ENCODE data around the gene ZBTB39.
"Not testable (repeated sequence)": the region's sequence is repeated elsewhere in the genome, so short reads cannot be mapped to it uniquely, and the experiment has no call there.

ZBTB39 gene

DNA sequence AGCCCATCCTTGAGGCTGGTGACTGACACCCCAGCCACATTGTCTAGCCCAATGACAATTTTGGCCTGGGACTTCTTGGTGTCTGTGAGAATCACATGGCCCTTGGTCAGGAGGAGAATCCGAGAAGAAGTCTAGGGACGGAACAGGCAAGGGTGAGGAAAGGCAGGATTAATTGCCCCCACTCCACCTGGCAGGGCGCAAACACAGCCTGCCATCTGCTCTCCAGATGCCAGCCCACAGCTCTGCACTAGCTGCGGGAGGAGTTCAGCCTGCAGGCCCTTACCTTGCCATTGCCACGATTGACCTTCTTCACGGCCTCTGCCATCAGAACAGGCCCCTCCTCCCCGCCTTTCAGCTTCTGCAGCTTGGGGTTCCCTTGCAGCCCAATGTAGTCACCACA, 23.1 kb upstream of the ZBTB39 start:
- no peak for DNase-seq

DNA sequence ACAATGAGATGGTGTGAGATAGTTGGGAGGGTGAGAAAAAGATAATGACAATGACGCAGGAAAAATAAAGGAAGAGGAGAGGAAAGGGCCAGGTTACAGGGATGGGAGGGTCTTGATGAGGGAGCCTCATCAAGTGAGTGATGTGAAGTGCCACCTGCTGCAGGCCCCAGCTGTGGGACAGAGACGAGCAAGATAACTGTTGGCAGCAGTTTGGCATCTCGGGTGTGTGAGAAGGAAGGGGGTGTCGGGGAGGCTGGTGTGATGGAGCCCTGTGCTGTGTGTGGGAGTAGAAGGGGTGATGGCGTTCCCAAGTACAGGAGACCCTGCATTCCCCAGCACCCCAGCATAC, 21.4 kb upstream of the ZBTB39 start:
- no peak for DNase-seq

DNA sequence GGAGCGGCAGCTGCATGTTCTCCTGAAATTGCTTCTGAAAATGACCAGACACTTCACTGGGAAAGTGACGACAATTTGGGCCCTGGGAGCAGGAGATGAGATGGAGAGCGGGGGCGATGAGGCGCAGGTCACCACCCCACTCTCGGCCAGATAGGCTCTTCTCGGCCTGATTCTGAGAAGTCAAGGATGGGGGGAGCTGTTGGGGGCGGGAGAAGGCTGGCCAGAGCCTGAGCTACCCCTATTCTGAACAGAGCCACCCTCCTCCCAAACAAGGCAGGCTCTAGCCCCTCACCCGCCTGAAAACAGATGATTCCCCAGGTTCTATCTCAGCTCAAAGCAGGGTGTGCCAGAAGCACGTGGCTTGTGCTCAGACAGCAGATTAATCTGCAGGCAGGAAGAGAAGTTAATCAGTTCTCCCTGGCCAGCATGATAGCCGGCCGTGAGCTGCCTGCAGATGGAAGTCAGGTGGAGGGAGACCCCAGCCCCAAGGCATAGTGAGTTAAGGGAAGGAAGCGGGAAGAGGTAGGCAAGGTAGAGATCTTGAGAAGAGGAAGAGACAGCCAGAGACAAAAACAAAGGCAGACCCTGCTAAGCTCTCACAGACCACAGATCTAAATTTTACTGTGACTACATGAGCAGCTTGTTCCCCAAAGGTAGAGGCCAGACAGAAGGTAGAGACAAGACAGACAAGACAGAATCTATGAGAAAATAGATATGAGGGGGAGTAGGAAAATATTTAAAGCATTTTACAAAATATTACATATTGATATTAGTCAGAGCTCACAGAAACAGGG, 20.9 kb upstream of the ZBTB39 start:
- no peak for DNase-seq

DNA sequence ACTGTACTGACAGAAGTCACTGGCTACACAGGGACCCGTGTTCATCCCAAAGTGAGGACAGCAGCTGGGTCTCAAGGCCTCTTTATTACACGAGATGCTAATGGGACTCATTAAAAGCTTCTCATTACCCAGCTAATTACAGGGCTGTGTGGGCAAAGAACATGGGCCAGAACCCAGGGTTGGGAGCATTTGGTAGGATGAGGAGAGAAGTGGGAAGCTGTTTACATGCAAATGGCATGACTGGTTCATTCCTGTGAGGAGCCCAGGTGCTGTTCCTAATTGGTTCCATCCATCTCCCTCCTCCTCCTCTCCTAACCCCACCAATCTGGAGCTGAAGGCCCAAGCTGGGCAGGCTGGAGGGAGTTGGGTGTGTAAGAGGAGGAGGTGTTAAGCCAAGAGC, 18.9 kb upstream of the ZBTB39 start:
- DNase-seq: no peak

DNA sequence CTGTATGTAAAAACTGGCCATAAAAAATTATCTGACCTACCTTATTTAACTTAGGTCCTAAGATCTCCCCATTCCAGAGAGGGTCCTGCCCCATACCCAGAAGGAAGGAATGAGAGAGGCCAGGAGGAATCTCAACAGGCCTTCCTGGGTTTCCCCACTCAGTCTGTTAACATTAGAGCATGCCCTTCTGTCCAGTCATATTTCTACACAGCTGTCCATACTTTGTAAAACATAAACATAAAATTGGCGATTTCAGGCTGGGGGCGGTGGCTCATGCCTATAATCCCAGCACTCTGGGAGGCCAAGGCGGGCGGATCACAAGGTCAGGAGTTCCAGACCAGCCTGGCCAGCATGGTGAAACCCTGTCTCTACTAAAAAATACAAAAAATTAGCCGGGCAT, 16.0 kb upstream of the ZBTB39 start:
- DNase-seq: not testable (repeated sequence)

DNA sequence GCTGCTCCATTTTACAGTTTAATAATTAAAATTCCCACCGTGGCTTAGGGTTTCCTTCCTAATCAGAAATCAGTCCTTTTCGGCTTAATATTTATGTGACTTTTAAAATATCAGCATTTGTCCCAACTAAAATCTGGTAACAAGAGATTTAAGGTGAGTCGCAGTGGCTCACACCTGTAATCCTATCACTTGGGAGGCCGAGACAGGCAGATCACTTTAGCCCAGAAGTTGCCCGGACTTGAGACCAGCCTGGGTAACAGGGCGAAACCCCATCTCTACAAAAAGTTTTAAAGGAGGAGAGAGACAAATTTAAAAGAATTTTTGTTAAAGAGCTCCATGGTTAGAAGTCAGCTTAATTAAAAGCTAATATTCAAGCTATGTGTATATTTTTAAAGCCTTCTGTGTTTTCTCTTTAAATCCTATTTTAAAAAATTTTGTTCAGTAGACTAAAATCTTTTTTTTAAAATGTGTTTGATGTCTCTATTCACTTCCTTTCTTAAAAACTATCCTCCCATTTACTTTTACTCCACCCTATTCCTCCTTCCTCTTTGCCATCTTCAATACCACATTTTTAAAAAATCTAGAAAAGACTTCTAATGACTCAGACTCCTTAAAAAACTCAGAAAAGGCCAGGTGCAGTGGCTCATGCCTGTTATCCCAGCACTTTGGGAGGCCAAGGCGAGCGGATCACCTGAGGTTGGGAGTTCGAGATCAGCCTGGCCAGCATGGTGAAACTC, 13.8 kb upstream of the ZBTB39 start:
- no peak for DNase-seq

DNA sequence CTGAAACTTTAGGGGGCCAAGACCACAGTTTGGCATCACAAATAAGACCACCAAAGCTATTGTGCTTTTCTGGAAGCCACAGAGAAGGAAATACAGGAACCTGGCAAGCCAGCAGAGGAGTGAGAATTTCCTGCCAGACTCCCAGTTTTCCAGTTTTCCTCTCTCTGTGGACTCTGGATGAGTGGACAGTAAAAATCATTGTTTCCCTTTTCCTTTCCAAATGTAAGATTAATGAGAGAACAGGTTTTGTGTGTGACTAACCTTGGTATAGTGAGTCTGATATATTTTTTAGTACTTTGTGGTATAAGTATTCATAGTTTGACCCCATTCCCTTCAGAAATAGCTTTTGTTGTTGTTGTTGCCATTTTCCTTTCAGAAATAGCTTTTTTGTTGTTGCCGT, 12.6 kb upstream of the ZBTB39 start:
- DNase-seq: no peak

DNA sequence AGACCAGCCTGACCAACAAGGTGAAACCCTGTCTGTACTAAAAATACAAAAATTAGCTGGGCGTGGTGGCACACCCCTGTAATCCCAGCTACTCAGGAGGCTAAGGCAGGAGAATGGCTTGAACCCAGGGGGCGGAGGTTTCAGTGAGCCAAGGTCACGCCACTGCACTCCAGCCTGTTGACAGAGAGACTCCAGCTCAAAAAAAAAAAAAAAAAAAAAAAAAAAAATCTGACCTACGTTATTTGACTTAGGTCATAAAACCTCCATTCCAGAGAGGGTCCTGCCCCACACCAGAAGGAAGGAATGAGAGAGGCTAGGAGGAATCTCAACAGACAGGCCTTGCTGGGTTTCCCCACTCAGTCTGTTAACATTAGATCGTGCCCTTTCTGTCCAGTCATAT, 12.0 kb upstream of the ZBTB39 start:
- not testable (repeated sequence) for DNase-seq

DNA sequence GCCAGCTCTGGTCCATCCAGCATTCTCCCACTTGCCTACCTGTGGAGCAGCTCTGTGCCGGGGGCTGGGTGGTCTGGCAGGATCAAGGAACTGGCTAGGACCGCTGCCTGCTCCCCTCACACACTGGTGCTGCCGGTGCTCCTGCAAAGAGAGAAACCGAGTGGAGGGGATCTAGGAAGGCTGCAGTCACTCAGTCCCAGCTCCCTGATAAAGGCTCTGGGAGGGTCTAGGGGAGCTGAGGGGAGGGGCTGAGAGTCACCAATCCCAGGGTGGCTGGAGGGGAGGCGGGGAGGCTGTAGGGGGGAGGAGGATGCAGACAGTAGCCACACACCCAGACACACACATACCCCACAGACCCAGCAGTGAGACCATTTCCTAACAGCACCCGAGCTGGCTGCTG, 10.0 kb upstream of the ZBTB39 start, which contains the start of gene TAC3:
TSS of gene TAC3 (minus strand) at position 182 of the 400 bp plus-strand sequence. CDS start 732 bp downstream, outside the sequence.
- no peak for DNase-seq

DNA sequence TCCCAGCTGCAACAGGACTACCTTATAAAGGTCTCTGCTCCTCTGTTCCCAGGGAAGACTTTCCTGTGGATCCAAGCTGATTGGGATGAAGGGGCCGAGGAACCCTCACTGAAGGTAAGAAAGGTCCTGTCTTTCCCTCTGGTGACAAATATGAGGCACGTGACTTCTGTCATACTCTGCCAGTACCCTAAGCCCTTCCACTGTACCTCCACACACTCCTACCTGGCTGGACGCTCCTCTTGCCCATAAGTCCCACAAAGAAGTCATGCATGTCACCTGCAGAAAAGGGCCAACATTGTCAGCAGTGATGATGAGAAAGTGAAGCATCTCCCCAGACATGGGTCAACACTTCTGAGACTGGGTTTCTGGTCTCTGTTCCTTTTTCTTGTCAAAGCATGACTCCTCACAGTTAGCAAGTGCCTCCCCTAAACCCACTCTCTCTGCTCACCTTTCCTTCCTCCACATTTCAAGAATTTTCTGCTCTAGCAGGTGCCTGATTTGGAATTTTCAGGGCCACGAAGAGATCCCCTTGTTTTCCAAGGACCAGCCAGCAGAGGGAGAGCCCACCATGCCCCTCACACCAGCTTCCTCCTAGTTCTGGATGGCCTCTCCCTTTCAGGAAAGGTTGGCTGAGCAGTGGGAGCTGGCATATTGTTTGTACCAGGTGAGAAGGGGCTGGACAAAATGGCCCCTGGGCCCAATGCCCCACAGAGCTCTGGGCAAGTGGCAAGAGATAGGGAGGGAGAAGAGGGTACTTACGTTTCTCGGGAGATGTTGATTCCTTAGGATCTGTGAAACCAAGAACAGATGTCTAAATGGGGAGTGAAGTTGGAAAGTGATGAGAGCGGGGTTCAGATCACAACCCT, 6.5 kb upstream of the ZBTB39 start:
- DNase-seq: no peak

DNA sequence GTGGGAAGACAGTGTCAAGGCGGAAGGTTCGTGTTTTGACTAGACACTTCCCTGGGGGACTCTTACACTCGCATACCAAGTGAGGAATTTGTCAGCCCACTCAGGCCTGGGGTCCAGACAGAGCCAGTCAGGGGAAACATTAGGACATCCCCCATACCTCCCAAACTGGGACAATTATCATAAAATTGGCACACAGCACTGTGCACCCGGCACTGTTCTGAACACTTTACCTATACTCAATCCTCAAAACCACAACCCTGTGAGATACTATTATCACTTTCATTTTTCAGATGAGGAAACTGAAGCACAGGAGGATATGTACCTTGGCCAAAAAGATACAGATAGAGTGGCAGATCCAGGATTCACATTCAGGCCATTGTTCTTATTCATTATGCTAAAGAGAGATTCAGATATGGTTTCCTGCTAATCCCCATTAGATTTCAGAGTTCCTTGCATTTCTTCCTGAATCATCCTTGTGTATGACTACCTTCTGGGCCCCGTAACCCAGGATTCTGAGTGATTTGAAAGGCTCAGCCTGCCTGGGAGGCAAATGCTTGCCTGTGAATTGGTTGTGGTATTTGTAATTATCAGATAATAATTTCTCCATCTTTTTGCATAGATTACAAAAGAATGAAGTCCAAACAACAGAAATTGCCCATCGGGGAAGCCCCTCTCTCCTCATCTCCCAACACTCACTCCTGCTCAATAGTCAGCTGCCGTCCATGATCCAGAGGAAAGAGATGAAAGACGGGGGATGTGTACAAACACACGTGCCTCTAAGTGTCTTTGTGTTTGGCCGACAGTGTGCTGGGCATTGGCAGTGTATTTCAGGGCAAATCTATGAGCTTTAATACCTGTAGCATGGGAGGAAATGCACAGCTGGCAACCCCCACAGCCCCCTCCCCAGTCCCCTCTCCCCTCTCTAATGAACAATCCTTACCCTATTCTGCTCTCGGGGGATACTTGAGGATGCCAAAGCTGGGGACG, 5.4 kb upstream of the ZBTB39 start:
- no peak for DNase-seq

DNA sequence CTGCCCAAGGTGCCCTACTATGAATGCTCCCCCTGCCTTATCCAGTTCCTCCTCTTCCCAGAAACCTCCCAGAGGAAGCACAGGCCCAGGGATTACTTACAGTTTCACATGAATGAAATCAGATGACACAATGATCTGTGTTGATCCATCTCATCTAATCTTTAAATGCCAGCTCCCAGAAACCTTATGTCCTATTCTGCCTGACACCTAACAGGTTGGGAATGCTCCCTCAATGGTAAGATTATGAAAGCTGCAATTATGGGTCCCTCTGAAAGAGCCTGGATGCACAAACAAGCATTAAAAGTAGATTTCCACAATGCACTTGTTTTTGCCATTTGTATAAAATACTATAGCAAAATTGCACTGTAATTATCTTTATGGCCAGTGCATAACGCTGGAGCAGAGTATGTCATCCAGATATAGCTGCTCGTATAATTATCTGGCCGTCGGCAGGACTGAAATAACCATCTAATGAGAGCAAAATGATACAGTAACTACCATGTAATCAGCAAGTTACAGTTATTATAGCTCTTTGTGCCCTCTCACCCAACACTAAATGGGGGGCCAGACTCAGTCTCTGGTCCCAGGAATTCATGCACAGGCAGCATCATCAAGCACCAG, 4.4 kb upstream of the ZBTB39 start:
- no peak for DNase-seq

DNA sequence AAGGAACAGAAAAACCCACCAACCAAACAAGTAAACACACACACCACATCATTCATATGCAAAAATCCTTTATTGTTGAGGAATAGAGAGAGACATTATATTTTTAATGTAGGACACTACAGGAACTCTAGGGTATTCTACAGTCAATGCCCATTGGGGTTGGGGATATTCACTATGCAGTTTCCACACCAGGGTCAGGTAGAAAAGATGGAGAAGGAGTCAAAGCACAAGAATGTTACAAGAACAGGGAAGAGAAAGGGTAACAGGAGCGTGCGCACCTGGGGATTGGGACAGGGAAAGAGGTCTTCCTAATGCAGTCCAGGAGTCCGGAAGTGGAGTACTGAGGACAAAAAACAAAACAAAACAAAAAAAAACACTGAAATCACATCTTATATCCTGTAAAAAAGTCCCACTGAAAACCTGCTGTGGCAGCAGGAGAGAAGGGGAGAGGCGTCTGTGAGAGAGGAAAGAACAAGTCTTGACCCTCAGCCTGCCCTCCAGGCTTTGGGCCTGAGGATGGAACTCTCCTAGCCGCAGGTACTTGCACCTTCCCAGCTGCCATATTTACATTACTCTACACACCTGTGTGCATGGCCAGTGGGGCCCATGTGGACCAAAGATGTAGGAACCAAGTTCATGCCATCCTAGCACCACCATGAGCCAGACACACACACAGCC, 3.7 kb upstream of the ZBTB39 start:
- DNase-seq: no peak

DNA sequence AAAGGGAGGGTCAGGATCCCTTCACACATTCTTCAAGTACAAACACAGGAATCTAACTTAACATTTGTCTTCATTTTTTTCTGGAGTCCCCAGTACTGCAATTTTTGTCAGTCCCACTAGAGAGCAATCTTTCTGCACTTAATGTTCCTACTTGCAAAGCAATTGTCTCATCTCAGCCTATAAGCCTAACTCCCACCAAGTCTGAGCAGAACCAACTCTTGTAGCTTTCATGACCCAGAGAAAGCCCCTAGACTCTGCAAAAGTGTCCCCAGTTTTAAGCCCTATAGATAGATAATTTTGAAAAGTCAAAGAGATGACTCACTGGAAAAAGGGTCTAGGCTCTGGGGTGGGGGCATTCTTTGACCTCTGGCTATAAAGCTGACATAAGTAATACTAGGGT, 1.8 kb upstream of the ZBTB39 start:
- peak; percentile 81 for DNase-seq

DNA sequence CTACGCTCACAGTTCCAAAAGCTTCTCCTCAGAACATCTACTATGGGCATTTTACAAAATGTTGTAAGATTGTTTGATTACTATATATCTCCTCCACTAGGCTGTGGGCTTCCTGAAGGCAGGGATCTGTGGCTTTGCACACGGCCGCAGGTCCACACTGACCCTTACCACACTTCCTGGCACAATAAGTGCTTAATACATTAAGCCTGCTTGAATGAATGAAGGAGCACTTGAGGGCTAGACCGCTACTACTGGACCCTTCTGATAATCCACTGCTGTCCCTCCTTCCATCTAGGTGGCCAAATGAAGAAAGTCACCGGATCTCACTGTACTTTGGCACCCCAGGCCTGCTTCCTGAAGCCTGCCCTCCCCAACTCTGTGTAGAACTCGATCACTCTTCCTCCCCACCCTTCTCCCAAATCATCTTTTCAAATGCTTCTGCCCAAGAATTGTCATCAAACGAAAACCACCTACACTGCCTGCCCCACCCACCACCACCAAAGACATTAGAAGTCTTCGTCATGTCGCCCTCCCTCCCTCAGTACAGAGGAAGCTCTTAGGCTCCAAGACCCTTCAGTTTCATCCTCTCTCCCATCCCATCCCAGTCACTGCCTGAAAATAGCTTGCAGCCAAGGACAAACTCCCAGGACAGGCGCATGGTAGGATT, 596 bp upstream of the ZBTB39 start:
- no peak for DNase-seq

DNA sequence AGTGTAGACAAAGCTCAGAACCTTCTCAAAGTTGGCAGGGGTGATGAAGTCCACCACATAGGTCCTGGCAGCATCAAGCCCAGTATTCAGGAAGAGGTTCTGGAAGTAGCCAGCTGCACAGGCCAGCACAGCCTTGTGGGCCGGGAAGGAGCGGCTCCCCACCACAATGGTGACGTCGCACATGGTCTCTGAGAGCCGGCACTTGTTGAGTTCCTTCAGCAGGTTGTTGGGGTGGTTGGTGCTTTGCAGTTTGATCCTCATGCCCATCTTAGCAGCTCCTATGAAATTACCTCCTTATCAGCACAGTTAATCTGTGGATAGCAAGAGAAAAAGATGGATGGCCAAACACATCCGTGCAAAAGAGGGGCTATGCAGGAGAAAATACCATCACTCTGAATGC, 1.7 kb downstream of the ZBTB39 start:
- no peak for DNase-seq

DNA sequence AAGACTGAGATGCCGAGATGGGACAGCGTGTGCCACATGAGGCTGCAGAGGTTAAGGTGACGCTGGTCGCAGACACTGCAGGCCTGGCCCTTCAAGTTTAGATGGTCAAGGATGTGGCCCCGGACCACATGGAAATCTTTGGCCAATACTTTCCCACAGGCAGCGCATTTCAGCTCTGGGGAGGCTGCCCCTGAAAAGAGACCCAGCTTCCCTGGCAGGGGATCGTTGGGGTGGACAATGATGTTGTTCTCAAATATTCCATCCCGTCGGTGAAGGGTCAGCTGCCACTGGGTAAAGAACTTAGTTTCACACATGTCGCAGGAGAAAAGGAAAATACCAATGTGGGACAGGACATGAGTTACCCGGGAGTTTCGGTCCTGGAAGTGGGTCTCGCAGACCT, 3.0 kb downstream of the ZBTB39 start:
- no peak for DNase-seq

DNA sequence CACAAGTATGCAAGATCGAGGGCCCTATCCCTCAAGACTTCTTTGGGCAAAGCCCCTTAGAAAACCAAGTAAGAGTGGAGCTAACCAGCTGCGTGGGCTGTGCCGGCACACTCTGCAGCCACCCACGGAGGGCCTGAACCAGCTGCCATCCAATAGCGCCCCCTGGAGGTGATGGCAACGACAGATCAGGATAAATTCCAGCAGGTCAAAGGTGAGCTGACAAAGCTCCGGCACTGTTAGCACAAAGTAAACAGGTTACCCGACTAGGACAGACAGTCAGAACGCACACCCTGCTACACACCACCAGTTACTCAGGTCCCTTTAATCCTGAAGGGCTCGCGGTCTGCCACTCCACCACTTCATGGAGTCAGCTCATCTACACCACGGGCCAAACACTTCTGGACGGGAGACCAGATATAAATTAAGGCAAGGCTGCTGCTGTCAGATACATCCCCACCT, 4.9 kb downstream of the ZBTB39 start:
- DNase-seq: peak; percentile 46

DNA sequence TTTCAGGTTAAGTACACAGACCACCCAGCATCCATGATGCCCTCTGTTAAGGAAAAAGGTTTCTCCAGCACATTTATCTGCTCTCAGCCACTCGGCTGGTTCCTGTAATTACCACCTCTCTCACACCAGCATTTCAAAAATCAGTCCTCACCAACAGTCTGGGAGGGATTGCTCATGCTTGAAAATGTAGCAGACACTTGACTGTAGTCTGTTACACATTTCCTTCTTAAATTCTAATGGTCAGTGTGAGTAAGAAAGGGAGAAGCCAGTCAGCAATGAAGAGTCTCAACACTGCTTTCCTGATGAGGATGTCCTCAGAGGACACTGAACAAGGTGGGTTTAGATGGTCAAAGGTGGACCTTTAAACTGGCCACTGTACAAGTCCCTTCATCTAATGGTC, 6.0 kb downstream of the ZBTB39 start:
- peak; percentile 39 for DNase-seq

DNA sequence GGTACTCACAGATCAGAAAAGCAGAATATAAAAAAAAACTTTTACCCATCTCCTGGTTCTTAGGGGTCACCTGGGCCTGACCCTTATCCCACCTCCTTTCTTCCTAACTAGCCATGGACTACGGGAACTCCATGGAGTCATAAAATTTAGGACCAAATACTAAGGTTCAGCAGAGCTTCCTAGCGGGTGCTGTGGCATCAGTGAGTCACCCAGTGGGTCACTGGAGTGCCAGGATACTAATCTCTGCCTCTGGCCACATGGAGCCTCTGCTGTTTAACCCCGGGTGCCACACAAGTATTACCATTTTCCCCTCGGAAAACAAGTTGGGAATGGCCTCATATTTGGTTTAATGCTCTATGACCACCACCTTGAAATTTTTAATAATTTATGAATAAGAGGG, 6.9 kb downstream of the ZBTB39 start:
- no peak for DNase-seq

DNA sequence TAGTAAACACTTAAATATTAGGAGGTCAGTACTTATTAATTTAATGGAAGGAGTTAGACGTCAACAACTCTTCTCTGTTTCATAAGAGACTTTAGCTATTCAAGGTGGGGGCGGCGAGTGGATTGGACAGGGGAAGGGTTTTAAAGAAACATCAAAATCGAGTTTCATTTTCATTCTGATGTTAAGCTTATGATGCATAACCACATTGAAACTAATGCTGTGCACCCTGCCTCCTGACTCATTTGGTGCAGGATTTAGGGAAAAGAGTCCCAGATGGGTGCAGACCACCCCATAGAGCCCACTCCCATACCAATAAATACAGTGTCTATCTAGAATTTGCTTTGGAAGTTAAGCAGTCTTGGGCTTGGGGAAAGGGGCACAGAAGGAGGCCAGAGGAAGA, 7.4 kb downstream of the ZBTB39 start:
- DNase-seq: no peak

All from kidney glomerular epithelial cell (primary cell).